Vagina (tissue), 2 donors: ENCODE results near the gene TSEN54.

ENCODE experiments used
- POLR2A ChIP-seq, 2 donors: fragments of 450-650 bp; IDR thresholded peaks; one replicate each; pipeline ENCODE4 v1.6.1; 2017; ENCODE audit warnings: antibody characterized with exemption in 2 of 2, mild to moderate bottlenecking in 2 of 2, moderate library complexity in 2 of 2
- TF ChIP-seq, protein P1 (sequence below), 3 experiments: fragments of 450-650 bp in 2 of 3; fragments of 200-600 bp in 1 of 3; sonication (generic) in 1 of 3; IDR thresholded peaks; one replicate each; pipeline ENCODE4 v1.5.1; 2017 to 2019; ENCODE audit warnings: antibody characterized with exemption in 3 of 3, mild to moderate bottlenecking in 2 of 3, moderate library complexity in 2 of 3

DNA sequence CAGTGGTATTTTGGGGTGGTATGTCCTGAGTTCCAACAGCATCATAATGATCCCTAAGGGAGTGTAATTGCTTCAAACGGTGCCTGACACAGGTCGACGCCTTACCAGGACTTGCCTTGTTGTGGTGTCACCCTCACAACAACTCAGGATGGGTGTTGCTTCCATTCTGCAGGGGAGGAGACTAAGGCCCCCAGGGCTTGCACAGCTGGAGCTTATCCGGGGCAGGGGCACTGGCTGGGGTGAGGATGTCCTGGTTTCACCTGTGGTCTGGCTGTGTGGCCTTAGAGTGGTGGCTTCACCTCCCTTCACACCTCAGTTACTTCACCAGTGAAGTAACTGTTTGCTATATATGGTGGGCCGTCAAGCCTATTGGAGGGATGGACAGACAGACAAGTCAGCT, 32.5 kb downstream of the TSEN54 start:
- TF ChIP-seq POLR2A (IDR thresholded peaks at IDR 0.05): no peak
- TF ChIP-seq, protein P1, sequence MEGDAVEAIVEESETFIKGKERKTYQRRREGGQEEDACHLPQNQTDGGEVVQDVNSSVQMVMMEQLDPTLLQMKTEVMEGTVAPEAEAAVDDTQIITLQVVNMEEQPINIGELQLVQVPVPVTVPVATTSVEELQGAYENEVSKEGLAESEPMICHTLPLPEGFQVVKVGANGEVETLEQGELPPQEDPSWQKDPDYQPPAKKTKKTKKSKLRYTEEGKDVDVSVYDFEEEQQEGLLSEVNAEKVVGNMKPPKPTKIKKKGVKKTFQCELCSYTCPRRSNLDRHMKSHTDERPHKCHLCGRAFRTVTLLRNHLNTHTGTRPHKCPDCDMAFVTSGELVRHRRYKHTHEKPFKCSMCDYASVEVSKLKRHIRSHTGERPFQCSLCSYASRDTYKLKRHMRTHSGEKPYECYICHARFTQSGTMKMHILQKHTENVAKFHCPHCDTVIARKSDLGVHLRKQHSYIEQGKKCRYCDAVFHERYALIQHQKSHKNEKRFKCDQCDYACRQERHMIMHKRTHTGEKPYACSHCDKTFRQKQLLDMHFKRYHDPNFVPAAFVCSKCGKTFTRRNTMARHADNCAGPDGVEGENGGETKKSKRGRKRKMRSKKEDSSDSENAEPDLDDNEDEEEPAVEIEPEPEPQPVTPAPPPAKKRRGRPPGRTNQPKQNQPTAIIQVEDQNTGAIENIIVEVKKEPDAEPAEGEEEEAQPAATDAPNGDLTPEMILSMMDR (IDR thresholded peaks at IDR 0.05): no peak
